Ishikawa (cell line): Measurements from ENCODE around the gene FBXW12.

Experiments used
- CEBPB ChIP-seq: IDR thresholded peaks from 2 replicates; pipeline ENCODE4 v1.6.1; 2012
- CREB1 ChIP-seq: IDR thresholded peaks from 2 replicates; pipeline ENCODE4 v1.6.1; 2012; ENCODE audit warnings: low read depth
- EGR1 ChIP-seq: IDR thresholded peaks from 2 replicates; pipeline ENCODE4 v1.6.1; 2012
- EP300 ChIP-seq: IDR thresholded peaks from 2 replicates; pipeline ENCODE4 v1.6.1; 2012; ENCODE audit warnings: borderline replicate concordance
- FOXM1 ChIP-seq: IDR thresholded peaks from 2 replicates; pipeline ENCODE4 v1.6.1; 2012; ENCODE audit warnings: low read depth, borderline replicate concordance
- NFIC ChIP-seq: IDR thresholded peaks from 2 replicates; pipeline ENCODE4 v1.6.1; 2012
- RAD21 ChIP-seq: IDR thresholded peaks from 2 replicates; pipeline ENCODE4 v1.6.1; 2012; ENCODE audit warnings: low read depth
- REST ChIP-seq: IDR thresholded peaks from 2 replicates; pipeline ENCODE4 v1.6.1; 2012; ENCODE audit warnings: low read depth, mild to moderate bottlenecking
- TAF1 ChIP-seq: IDR thresholded peaks from 2 replicates; pipeline ENCODE4 v1.6.1; 2012; ENCODE audit warnings: low read depth, mild to moderate bottlenecking
- TCF12 ChIP-seq: IDR thresholded peaks from 2 replicates; pipeline ENCODE4 v1.6.1; 2012; ENCODE audit warnings: low read depth
- TEAD4 ChIP-seq: IDR thresholded peaks from 2 replicates; pipeline ENCODE4 v1.6.1; 2012
- USF1 ChIP-seq: IDR thresholded peaks from 2 replicates; pipeline ENCODE4 v1.6.1; 2012
- YY1 ChIP-seq: IDR thresholded peaks from 2 replicates; pipeline ENCODE4 v1.6.1; 2012; ENCODE audit warnings: low read depth
- ZBTB7A ChIP-seq: IDR thresholded peaks from 2 replicates; pipeline ENCODE4 v1.6.1; 2012; ENCODE audit warnings: low read depth
- TF ChIP-seq, protein P1 (sequence below): IDR thresholded peaks from 2 replicates; pipeline ENCODE4 v1.6.1; 2012

FBXW12 gene

DNA sequence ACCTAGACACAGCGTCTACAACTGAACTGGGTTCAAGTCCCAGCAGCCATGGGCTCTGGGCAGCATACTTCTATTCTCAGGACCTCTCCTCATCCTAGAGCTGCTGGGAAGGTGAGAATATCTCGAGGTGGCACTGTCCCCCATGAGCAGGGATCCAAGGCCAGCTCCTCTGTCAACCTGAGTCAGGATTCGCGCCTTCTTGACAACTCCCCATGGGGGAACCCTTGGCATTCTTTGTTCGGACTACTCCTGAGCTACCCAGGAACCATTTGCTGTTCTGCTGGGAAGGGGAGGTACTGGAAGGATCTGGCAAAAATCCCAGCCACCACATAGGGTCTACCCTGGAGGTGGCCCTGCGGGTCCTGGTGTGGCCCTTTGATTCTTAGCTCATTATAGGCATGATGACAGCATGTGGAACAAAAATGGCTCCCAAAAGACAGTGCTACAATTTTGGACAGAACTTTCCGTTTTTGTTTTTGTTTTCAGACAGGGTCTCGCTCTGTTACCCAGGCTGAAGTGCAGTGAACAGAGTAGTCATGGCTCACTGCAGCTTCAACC, 35.6 kb downstream of the FBXW12 start:
- no peak for TF ChIP-seq NFIC
- no peak for TF ChIP-seq ZBTB7A
- TF ChIP-seq YY1: no peak
- TF ChIP-seq TCF12: no peak
- no peak for TF ChIP-seq CREB1
- TF ChIP-seq RAD21: no peak
- TF ChIP-seq CEBPB: no peak
- no peak for TF ChIP-seq TEAD4
- no peak for TF ChIP-seq EP300
- TF ChIP-seq TAF1: no peak
- no peak for TF ChIP-seq FOXM1
- TF ChIP-seq, protein P1, sequence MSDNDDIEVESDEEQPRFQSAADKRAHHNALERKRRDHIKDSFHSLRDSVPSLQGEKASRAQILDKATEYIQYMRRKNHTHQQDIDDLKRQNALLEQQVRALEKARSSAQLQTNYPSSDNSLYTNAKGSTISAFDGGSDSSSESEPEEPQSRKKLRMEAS: no peak
- TF ChIP-seq USF1: no peak
- TF ChIP-seq REST: no peak
- no peak for TF ChIP-seq EGR1

DNA sequence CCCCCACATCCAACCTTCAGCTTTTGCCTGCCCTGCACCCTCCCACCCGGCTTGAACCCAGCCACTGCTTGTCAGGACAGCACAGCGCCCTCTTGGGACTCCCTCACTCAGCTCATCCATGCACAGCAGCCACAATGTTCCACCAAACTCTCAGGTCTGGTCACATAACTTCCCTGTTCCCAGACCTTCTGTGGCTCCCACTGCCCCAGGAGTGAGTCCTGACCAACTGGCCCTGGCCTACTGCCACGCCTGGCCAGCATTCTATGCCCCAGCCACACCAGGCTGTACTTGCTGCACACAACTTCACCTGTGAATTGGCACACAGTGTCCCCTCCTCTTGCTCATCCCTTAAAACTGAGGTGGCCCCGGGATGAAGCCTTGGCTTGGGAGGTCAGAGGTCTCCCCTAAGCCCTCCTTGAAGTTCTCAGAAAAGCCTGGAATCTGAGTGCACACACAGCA, 36.8 kb downstream of the FBXW12 start:
- TF ChIP-seq FOXM1 (no peak), CREB1 (no peak), YY1 (no peak), EP300 (no peak), REST (no peak), TCF12 (no peak), TAF1 (no peak), NFIC (no peak), USF1 (no peak), CEBPB (no peak)
- TF ChIP-seq, protein P1: no peak

GRCh38 chr3:48409291-48410201, 37.5 kb downstream of the FBXW12 start:
- no peak for TF ChIP-seq RAD21
- TF ChIP-seq, protein P1: no peak
- TF ChIP-seq CREB1: no peak
- TF ChIP-seq TAF1: no peak
- no peak for TF ChIP-seq REST
- TF ChIP-seq EGR1: no peak
- no peak for TF ChIP-seq ZBTB7A
- TF ChIP-seq FOXM1: no peak
- TF ChIP-seq CEBPB: no peak
- TF ChIP-seq NFIC: no peak
- no peak for TF ChIP-seq YY1
- no peak for TF ChIP-seq TEAD4
- no peak for TF ChIP-seq EP300
- TF ChIP-seq TCF12: no peak
- no peak for TF ChIP-seq USF1
